Measurements from ENCODE around the gene HPS3.

Gene HPS3

GRCh38 chr3:149163066-149163465 is 33.6 kb downstream of the HPS3 start:
- Histone ChIP-seq H3K9me3 (ENCODE audit: severe bottlenecking) (no peaks in the 10 kb centered on the region), H3K27ac (no peak overlapping the region), H3K27me3 (ENCODE audit: insufficient read depth, low read depth, severe bottlenecking) (no peaks in the 10 kb centered on the region), H3K4me3 (ENCODE audit: low read depth, low read length) (no peak overlapping the region), H3K36me3 (peaks cover 15% of the 10 kb centered on the region)
- TF ChIP-seq, protein P1, sequence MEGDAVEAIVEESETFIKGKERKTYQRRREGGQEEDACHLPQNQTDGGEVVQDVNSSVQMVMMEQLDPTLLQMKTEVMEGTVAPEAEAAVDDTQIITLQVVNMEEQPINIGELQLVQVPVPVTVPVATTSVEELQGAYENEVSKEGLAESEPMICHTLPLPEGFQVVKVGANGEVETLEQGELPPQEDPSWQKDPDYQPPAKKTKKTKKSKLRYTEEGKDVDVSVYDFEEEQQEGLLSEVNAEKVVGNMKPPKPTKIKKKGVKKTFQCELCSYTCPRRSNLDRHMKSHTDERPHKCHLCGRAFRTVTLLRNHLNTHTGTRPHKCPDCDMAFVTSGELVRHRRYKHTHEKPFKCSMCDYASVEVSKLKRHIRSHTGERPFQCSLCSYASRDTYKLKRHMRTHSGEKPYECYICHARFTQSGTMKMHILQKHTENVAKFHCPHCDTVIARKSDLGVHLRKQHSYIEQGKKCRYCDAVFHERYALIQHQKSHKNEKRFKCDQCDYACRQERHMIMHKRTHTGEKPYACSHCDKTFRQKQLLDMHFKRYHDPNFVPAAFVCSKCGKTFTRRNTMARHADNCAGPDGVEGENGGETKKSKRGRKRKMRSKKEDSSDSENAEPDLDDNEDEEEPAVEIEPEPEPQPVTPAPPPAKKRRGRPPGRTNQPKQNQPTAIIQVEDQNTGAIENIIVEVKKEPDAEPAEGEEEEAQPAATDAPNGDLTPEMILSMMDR (IDR thresholded peaks at IDR 0.05; ENCODE audit: low read depth, low read length): no peak
- no peak for DNase-seq

DNA sequence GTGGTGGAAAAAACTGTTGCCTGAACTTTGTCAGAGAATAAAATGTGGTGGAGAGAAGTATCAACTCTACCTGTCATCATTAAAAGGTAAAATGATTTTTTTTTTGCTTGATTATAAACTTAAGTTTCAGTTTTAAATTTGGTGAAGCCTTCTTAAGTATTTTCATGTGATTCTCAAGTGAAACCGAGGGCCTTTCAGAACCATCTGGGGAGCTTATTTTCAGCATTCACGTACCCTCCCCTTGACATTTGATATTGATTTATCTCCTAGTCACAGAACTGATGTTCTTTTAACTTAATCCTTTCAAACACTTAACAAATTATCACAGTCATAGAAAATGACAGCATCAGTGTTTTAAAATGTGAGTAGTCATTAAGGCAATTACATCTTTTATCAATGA is 38.5 kb downstream of the HPS3 start:
- Histone ChIP-seq H3K27ac (no peak overlapping the region), H3K9me3 (ENCODE audit: severe bottlenecking) (no peaks in the 10 kb centered on the region), H3K4me3 (ENCODE audit: low read depth, low read length) (no peak overlapping the region), H3K27me3 (ENCODE audit: insufficient read depth, low read depth, severe bottlenecking) (no peaks in the 10 kb centered on the region), H3K36me3 (peaks cover 28% of the 10 kb centered on the region)
- no peak for DNase-seq
- TF ChIP-seq, protein P1 (IDR thresholded peaks at IDR 0.05; ENCODE audit: low read depth, low read length): no peak

DNA sequence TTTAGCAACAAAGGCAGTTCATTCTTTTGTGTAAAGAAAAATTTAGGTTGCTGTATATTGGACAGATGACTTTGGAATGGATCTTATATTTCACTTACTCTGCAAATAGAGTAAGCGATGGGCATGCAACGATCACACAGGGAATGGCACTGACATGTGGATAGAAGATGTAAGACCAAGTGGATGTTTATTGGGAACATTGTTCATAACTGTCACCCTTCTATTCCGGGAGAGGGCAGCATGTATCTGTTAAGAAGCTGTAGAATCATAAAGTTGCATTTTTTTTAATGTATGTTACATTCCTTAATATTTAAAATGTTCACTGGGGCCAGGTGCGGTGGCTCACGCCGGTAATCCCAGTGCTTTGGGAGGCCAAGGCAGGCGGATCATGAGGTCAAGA is 41.2 kb downstream of the HPS3 start:
- no peaks in the 10 kb centered on the region for H3K9me3 ChIP-seq (ENCODE audit: severe bottlenecking)
- no peaks in the 10 kb centered on the region for H3K27me3 ChIP-seq (ENCODE audit: insufficient read depth, low read depth, severe bottlenecking)
- H3K4me3 ChIP-seq (ENCODE audit: low read depth, low read length): no peak overlapping the region
- TF ChIP-seq, protein P1 (IDR thresholded peaks at IDR 0.05; ENCODE audit: low read depth, low read length): no peak
- peaks cover 23% of the 10 kb centered on the region for H3K36me3 ChIP-seq
- no peak for DNase-seq
- no peak overlapping the region for H3K27ac ChIP-seq

DNA sequence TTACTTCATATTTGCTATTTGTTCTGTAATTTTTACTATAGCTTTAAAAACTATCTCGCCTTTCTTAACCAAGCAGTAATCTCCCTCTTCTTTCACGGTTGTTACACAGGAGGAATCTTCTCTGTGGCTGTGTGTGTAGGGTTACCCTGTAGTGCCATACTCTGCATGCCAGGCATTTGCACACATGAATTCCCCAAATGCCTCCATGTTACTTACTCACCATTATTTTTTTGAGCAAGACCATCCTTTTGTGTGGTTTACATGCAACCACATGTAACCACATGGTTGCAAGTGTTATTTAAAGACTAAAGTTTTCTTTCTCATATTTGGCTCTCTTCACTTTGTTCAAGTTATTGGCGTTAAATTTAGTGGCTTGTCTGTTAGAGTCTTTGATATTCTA is 45.5 kb downstream of the HPS3 start:
- peaks cover 9% of the 10 kb centered on the region for H3K36me3 ChIP-seq
- DNase-seq: no peak
- no peak overlapping the region for H3K4me3 ChIP-seq (ENCODE audit: low read depth, low read length)
- H3K27me3 ChIP-seq (ENCODE audit: insufficient read depth, low read depth, severe bottlenecking): no peaks in the 10 kb centered on the region
- TF ChIP-seq, protein P1 (IDR thresholded peaks at IDR 0.05; ENCODE audit: low read depth, low read length): no peak
- H3K9me3 ChIP-seq (ENCODE audit: severe bottlenecking): no peaks in the 10 kb centered on the region
- H3K27ac ChIP-seq: no peak overlapping the region

- H3K9me3 ChIP-seq (ENCODE audit: severe bottlenecking): no peaks in the 10 kb centered on the region
- H3K27ac ChIP-seq: no peak overlapping the region
- no peak overlapping the region for H3K4me3 ChIP-seq (ENCODE audit: low read depth, low read length)
- H3K36me3 ChIP-seq: peaks cover 2% of the 10 kb centered on the region
- H3K27me3 ChIP-seq (ENCODE audit: insufficient read depth, low read depth, severe bottlenecking): no peaks in the 10 kb centered on the region
- DNase-seq: no peak
- TF ChIP-seq, protein P1 (IDR thresholded peaks at IDR 0.05; ENCODE audit: low read depth, low read length): no peak
These were observed 47.7 kb downstream of the HPS3 start for GRCh38 chr3:149177122-149177521.

DNA sequence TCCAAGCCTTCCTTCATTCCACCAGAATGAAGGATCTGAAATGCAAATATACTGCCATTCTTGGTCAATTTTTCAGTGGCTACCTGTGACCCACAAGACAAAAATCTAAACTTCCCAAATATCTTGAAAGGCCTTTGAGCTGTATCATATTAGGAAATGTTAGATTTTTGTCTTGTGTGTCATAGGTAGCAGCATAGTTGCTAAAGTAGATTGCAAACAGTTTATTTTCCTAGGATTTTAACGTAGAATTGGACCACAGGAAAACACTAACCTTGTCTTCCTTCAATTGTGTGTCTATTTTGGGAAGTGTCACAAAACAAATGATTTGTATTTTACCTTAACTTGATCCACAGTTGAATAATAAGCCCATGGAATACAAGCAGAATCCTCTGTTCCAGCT is 49.8 kb downstream of the HPS3 start:
- no peak for DNase-seq
- no peak overlapping the region for H3K27ac ChIP-seq
- no peaks in the 10 kb centered on the region for H3K36me3 ChIP-seq
- no peaks in the 10 kb centered on the region for H3K9me3 ChIP-seq (ENCODE audit: severe bottlenecking)
- TF ChIP-seq, protein P1 (IDR thresholded peaks at IDR 0.05; ENCODE audit: low read depth, low read length): no peak
- H3K27me3 ChIP-seq (ENCODE audit: insufficient read depth, low read depth, severe bottlenecking): no peaks in the 10 kb centered on the region
- H3K4me3 ChIP-seq (ENCODE audit: low read depth, low read length): no peak overlapping the region

Measured in WERI-Rb-1 (cell line).